Immature natural killer cell (primary cell): Measurements from ENCODE around the gene C1GALT1. TPM values are rescaled to one million over a fixed set of nuclear protein-coding genes. Genes with fewer than 3 reads are reported as not detected.
"Not testable (repeated sequence)": the region's sequence is repeated elsewhere in the genome, so short reads cannot be mapped to it uniquely, and the experiment has no call there.

ENCODE experiments used
- DNase-seq, 3 donors: peaks; one replicate each; pipeline ENCODE4 v3.0.0; 2022; ENCODE audit warnings: mixed read lengths in 1 of 3
- H3K27ac Mint-ChIP-seq, 6 donors: one replicate each; pipeline ENCODE4 v1.8.0; 2020; ENCODE audit warnings: mixed read lengths in 6 of 6, mild to moderate bottlenecking in 5 of 6, inconsistent platforms in 4 of 6, moderate library complexity in 3 of 6
- H3K27me3 Mint-ChIP-seq, 3 donors: one replicate each; pipeline ENCODE4 v1.8.0; 2020 to 2021; ENCODE audit warnings: low read depth in 3 of 3, mild to moderate bottlenecking in 3 of 3, mixed read lengths in 3 of 3, moderate library complexity in 3 of 3, inconsistent platforms in 1 of 3
- H3K36me3 Mint-ChIP-seq, 3 donors: one replicate each; pipeline ENCODE4 v1.8.0; 2020; ENCODE audit warnings: mixed read lengths in 3 of 3, inconsistent platforms in 2 of 3, mild to moderate bottlenecking in 2 of 3
- H3K4me1 Mint-ChIP-seq, 2 donors: one replicate each; pipeline ENCODE4 v1.8.0; 2020; ENCODE audit warnings: inconsistent platforms in 2 of 2, mild to moderate bottlenecking in 2 of 2, mixed read lengths in 2 of 2, moderate library complexity in 1 of 2
- H3K4me3 Mint-ChIP-seq, 5 donors: one replicate each; pipeline ENCODE4 v1.8.0; 2020; ENCODE audit warnings: mild to moderate bottlenecking in 5 of 5, mixed read lengths in 5 of 5, inconsistent platforms in 3 of 5, moderate library complexity in 3 of 5
- H3K9me3 Mint-ChIP-seq, 6 donors: one replicate each; pipeline ENCODE4 v1.8.0; 2020; ENCODE audit warnings: mild to moderate bottlenecking in 6 of 6, mixed read lengths in 6 of 6, inconsistent platforms in 4 of 6, moderate library complexity in 3 of 6
- polyA plus RNA-seq, 3 donors: library from polyadenylated mRNA; unstranded; fragments of 300-500 nt; fragmentation: Illumina TruSeq; gene quantifications; one replicate each; pipeline ENCODE4 v1.2.3, GENCODE V29; 2021

Gene C1GALT1
- polyA plus RNA-seq, 3 donors from 2014 or later = 56.8 to 83.9 (median 59.4) TPM

DNA sequence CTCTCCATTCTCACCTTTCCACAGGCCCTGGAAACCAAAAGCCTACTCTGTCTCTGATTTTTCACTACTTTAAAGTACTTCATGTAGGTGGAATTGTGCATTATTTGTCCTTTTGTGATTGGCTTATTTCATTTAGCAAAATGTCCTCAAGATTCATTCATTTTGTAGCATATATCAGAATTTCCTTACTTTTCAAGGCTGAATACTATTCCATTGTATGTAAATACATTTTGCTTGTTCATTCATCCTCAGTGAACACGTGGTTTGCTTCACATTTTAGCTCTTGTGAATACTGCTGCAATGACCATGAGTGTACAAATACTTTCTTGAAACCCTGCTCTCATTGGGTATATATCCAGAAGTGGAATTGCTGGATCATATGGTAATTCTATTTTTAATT is 8.8 kb downstream of the C1GALT1 start:
- Mint-ChIP-seq H3K27me3 (no peaks in the 10 kb centered on the region), H3K36me3 (peaks cover 0 to 4% (median 0%) of the 10 kb centered on the region in 3 donors), H3K27ac (no peak overlapping the region), H3K9me3 (no peaks in the 10 kb centered on the region), H3K4me1 (peaks cover 0 to 38% of the 10 kb centered on the region in 2 donors), H3K4me3 (no peak overlapping the region)
- DNase-seq = no peak

DNA sequence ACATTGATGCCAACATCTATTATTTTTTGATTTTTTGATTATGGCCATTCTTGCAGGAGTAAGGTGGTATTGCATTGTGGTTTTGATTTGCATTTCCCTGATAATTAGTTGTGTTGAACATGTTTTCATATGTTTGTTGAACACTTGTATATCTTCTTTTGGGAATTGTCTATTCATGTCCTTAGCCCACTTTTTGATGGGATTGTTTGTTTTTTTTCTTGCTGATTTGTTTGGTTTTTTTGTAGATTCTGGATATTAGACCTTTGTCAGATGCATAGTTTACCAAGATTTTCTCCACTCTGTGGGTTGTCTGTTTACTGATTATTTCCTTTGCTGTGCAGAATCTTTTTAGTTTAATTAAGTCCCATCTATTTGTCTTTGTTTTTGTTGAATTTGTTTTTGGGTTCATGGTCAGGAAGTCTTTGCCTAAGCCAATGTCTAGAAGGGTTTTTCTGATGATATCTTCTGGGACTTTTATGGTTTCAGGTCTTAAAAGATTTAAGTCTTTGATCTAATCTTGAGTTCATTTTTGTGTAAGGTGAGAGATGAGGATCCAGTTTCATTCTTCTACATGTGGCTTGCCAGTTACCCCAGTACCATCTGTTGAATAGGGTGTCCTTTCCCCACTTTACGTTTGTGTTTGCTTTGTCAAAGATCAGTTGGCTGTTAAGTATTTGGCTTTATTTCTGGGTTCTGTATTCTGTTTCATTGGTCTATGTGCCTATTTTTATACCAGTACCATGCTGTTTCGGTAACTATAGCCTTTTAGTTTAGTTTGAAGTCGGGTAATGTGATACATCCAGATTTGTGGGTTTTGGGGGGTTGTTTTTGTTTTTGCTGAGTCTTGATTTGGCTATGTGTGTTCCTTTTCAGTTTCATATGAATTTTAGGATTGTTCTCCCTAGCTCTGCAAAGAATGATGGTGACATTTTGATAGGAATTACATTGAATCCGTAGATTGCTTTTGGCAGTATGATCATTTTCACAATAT is 10.7 kb downstream of the C1GALT1 start:
- H3K9me3 Mint-ChIP-seq, H3K27me3 Mint-ChIP-seq, DNase-seq, H3K36me3 Mint-ChIP-seq: not testable (repeated sequence)
- Mint-ChIP-seq H3K4me1 (peaks cover 7 to 49% of the 10 kb centered on the region in 2 donors), H3K4me3 (peak overlapping the region; percentile 21 to 65 (median 46)), H3K27ac (peak overlapping the region; percentile 2 to 82 (median 47))

GRCh38 chr7:7199592-7199991 is 17.2 kb downstream of the C1GALT1 start:
- H3K27me3 Mint-ChIP-seq, H3K36me3 Mint-ChIP-seq, DNase-seq, H3K9me3 Mint-ChIP-seq: not testable (repeated sequence)
- Mint-ChIP-seq H3K4me3 (peak overlapping the region in 2 of 5 donors; percentile 5 to 6), H3K27ac (peak overlapping the region in 2 of 6 donors; percentile 25 to 59), H3K4me1 (peaks cover 72 to 82% of the 10 kb centered on the region in 2 donors)

- DNase-seq, H3K27me3 Mint-ChIP-seq, H3K4me3 Mint-ChIP-seq, H3K36me3 Mint-ChIP-seq, H3K9me3 Mint-ChIP-seq: not testable (repeated sequence)
- Mint-ChIP-seq H3K27ac (peak overlapping the region in 3 of 6 donors; percentile 29 to 47 (median 40)), H3K4me1 (peaks cover 79 to 81% of the 10 kb centered on the region in 2 donors)
These were observed 17.9 kb downstream of the C1GALT1 start for GRCh38 chr7:7200255-7200654.

GRCh38 chr7:7201578-7202374 is 19.4 kb downstream of the C1GALT1 start:
- Mint-ChIP-seq H3K27ac (peak overlapping the region; percentile 74 to 87 (median 77)), H3K36me3 (peaks cover 0 to 1% (median under 1%) of the 10 kb centered on the region in 3 donors), H3K4me3 (peak overlapping the region; percentile 62 to 74 (median 66)), H3K9me3 (peaks cover 0 to under 1% (median 0%) of the 10 kb centered on the region in 6 donors), H3K27me3 (peaks cover 0 to 2% (median 0%) of the 10 kb centered on the region in 3 donors), H3K4me1 (peaks cover 79 to 91% of the 10 kb centered on the region in 2 donors)
- peak in 2 of 3 donors; percentile 25 to 35 for DNase-seq

DNA sequence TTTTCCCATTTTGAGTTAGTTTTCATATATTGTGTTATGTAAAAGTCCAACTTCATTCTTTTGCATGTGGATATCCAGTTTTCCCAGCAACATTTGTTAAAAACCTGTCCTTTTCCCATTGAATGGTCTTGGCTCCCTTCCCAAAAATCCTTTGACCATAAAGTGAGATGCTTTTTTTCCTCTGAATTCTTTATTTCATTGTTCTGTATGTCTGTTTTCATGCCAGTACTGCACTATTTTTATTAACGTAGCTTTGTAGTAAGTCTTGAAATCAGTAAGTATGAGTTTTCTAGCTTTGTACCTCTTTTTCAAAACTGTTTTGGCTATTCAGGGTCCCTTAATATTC is 20.0 kb downstream of the C1GALT1 start:
- peaks cover 0 to 2% (median under 1%) of the 10 kb centered on the region in 3 donors for H3K27me3 Mint-ChIP-seq
- DNase-seq = no peak
- H3K36me3 Mint-ChIP-seq = peaks cover 1 to 6% (median 5%) of the 10 kb centered on the region in 3 donors
- peak overlapping the region; percentile 74 to 87 (median 77) for H3K27ac Mint-ChIP-seq
- peak overlapping the region; percentile 62 to 74 (median 66) for H3K4me3 Mint-ChIP-seq
- H3K9me3 Mint-ChIP-seq = peaks cover 0 to 6% (median 0%) of the 10 kb centered on the region in 6 donors
- peaks cover 83 to 96% of the 10 kb centered on the region in 2 donors for H3K4me1 Mint-ChIP-seq

- Mint-ChIP-seq H3K36me3 (peaks cover 4 to 7% (median 6%) of the 10 kb centered on the region in 3 donors), H3K27ac (peak overlapping the region; percentile 24 to 86 (median 76)), H3K27me3 (peaks cover 0 to 2% (median 2%) of the 10 kb centered on the region in 3 donors), H3K4me1 (peaks cover 73 to 89% of the 10 kb centered on the region in 2 donors), H3K4me3 (peak overlapping the region; percentile 46 to 79 (median 61)), H3K9me3 (peaks cover 0 to 6% (median 0%) of the 10 kb centered on the region in 6 donors)
- no peak for DNase-seq
These were observed 21.6 kb downstream of the C1GALT1 start for GRCh38 chr7:7203813-7204575.

DNA sequence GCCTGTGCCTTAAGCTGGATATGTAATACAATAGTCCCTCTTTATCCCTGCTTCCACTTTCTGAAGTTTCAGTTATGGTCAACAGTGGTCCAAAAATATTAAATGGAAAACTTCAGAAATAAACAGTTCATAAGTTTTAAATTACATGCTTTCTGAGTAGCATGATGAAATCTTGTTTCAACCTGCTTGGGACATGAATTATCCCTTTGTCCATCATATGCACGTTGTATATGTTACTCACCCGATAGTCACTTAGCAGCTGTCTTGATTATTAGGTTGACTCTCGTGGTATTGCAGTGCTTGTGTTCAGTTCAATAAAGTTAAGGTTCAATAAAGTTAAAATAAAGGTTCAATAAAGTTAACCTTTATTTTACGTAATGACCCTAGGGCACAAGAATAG is 25.5 kb downstream of the C1GALT1 start:
- peaks cover 6 to 18% (median 10%) of the 10 kb centered on the region in 3 donors for H3K36me3 Mint-ChIP-seq
- peaks cover 0 to 6% (median 0%) of the 10 kb centered on the region in 6 donors for H3K9me3 Mint-ChIP-seq
- no peak overlapping the region for H3K4me3 Mint-ChIP-seq
- H3K27me3 Mint-ChIP-seq = peaks cover 0 to 2% (median 0%) of the 10 kb centered on the region in 3 donors
- no peak for DNase-seq
- H3K4me1 Mint-ChIP-seq = peaks cover 55 to 87% of the 10 kb centered on the region in 2 donors
- no peak overlapping the region for H3K27ac Mint-ChIP-seq

DNA sequence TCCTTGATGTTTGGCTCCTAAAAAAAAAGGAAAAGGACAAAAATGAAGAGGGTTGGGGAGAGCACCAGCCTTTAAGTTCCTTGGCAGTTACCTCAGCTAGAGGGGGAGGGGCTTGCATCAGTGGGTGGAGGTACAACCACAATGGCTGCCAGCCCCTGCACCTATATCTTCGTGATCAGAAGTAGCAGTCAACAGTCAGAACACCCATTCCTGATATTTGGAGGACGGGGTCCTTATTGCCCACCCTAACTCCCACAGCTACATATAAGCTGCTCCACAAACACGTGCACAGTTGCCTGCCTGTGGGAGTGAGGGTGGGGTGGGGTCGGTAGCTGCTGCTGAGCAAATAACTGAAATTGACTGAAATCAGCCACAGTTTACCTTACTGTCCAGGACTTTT is 26.2 kb downstream of the C1GALT1 start:
- H3K4me3 Mint-ChIP-seq = no peak overlapping the region
- H3K9me3 Mint-ChIP-seq = peaks cover 0 to 6% (median 0%) of the 10 kb centered on the region in 6 donors
- no peak overlapping the region for H3K27ac Mint-ChIP-seq
- H3K4me1 Mint-ChIP-seq = peaks cover 50 to 81% of the 10 kb centered on the region in 2 donors
- H3K27me3 Mint-ChIP-seq = peaks cover 0 to 2% (median 0%) of the 10 kb centered on the region in 3 donors
- no peak for DNase-seq
- H3K36me3 Mint-ChIP-seq = peaks cover 6 to 18% (median 10%) of the 10 kb centered on the region in 3 donors

- H3K9me3 Mint-ChIP-seq = peaks cover 0 to 6% (median 0%) of the 10 kb centered on the region in 6 donors
- peaks cover 0 to 2% (median 0%) of the 10 kb centered on the region in 3 donors for H3K27me3 Mint-ChIP-seq
- H3K4me3 Mint-ChIP-seq = no peak overlapping the region
- peaks cover 6 to 21% (median 10%) of the 10 kb centered on the region in 3 donors for H3K36me3 Mint-ChIP-seq
- peaks cover 39 to 78% of the 10 kb centered on the region in 2 donors for H3K4me1 Mint-ChIP-seq
- no peak for DNase-seq
- H3K27ac Mint-ChIP-seq = peak overlapping the region in 1 of 6 donors; percentile 59
These were observed 27.2 kb downstream of the C1GALT1 start for GRCh38 chr7:7209412-7210050.

DNA sequence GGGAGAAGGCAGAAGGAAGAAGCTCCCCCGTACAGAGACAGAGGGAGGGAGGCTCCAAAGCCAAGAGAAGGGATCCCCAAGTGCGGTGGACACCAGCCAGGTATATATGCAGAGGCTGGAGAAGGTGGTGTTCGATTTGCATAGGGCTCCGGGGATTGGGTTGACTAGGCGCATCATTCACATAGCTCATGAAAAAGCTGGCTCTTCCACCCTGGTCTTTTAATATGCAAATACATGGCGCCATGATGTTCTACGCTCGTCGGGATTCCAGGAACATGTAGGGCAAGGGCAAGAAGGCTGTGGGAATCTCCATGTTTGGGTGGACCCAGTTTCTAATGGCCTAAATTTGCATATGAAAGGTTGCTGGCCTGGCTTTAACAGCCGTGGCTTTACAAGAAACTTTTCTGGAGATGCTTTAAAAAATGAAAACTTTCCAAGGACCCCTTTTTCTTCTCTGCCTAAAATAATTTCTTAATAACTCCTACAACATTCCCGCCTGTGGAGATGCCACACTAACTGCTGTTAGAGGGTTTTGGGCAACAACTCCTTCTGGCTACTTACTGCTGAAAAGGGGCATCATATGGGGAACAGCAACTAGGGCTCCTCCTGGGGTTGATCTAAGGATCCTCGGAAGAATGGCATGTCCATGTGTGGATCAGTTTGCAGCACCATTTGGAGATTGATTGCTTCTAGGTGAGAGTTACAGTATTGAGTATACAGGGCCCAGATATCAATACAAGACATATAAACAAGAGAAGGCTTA is 28.3 kb downstream of the C1GALT1 start:
- H3K36me3 Mint-ChIP-seq = peaks cover 6 to 29% (median 10%) of the 10 kb centered on the region in 3 donors
- peaks cover 0 to 6% (median 0%) of the 10 kb centered on the region in 6 donors for H3K9me3 Mint-ChIP-seq
- no peak overlapping the region for H3K4me3 Mint-ChIP-seq
- H3K4me1 Mint-ChIP-seq = peaks cover 30 to 67% of the 10 kb centered on the region in 2 donors
- DNase-seq = no peak
- H3K27me3 Mint-ChIP-seq = peaks cover 0 to 2% (median 0%) of the 10 kb centered on the region in 3 donors
- H3K27ac Mint-ChIP-seq = no peak overlapping the region

DNA sequence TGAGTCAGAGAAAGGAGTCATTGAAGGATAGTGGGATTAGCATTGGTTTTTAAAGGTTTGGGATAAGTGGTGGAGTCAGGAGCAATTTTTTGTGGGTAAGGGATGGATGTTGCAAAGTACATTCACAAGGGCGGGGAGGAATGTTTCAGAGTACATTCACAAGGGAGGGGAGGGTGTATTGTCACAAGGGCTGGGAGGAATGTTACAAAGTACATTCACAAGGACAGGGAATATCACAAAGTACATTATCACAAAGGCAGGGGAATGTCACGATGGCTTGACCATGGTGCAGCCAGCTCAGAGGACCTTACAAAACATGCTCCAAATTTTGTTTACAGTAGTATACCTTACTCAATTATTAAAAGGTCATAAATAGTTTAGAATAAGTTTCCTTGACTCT is 30.3 kb downstream of the C1GALT1 start:
- H3K9me3 Mint-ChIP-seq = no peaks in the 10 kb centered on the region
- peak overlapping the region in 2 of 6 donors; percentile 36 to 67 for H3K27ac Mint-ChIP-seq

More for the DNA sequence above, 30.3 kb downstream of the C1GALT1 start:
- H3K27me3 Mint-ChIP-seq = no peaks in the 10 kb centered on the region
- peaks cover 9 to 28% (median 11%) of the 10 kb centered on the region in 3 donors for H3K36me3 Mint-ChIP-seq
- no peak overlapping the region for H3K4me3 Mint-ChIP-seq
- DNase-seq = no peak
- peaks cover 20 to 51% of the 10 kb centered on the region in 2 donors for H3K4me1 Mint-ChIP-seq
